C4-2B (cell line): ENCODE data around the gene TNS1.

Experiments
- H3K27ac ChIP-seq: fragments of 450-650 bp; 2 replicates; pipeline ENCODE4 v1.5.1; 2017
- CTCF ChIP-seq: fragments of 450-650 bp; conservative IDR thresholded peaks from 2 replicates; pipeline ENCODE4 v1.5.1; 2017; ENCODE audit warnings: mild to moderate bottlenecking
- ZFX ChIP-seq: fragments of 450-650 bp; IDR thresholded peaks from 2 replicates; pipeline ENCODE4 v1.6.1; 2017

TNS1 gene

DNA sequence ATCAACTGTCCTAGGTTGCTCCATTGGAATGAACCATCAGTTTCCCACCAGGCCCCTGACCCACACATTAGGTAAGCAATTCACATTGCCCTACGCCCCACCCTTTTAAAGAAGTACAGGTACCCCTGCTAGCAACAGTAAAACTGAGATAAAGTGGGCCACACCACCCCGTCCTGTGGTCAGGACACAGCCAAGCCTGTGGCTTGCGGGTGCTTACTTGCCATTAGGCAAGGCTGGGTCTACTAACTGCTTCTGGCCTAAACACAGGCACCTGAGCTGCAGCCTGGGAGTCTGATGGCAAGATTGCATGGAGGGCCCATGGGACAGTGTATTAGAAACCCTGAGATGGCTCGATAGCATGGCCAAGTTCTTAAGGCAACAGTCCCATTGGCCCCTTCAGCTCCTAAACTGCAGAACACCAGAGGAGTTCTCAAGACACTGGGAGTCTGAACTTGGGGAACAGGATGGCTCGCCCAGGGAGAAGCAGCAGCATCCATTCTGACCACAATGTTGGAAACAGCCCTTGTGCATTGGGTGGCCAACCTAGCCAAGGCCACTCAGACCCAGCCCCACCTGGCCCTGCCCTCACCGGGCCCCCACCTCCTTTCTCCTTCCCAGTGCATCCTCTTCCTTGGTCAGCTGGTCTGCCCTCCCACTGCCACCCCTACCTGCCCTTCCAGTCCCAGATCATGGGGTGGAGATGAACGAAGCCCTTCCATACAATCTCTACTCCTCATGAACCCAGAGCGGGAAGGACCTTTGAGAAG lies 177.1 kb downstream of the TNS1 start:
- no peak overlapping the region for H3K27ac ChIP-seq
- TF ChIP-seq ZFX (no peak), CTCF (no peak)

DNA sequence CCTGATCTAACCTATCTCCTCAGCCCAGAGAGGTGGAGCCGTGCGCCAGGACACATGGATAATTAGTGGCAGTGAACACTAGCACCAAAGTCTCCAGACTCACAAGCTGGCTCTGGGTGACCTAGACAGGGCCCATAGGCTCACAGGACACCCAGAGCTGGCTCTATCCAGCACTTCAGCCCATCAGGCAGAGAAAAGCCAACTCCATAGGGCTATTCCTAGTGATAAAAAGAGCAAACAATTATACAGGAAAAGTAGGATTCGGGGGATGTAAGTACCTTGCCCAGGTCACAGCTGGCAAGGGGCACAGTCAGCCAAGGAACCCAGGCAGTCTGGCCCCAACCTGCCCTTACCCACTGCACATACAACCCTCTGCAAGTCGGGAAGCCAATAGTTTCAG lies 178.6 kb downstream of the TNS1 start:
- no peak overlapping the region for H3K27ac ChIP-seq
- TF ChIP-seq CTCF = no peak
- TF ChIP-seq ZFX = no peak

- TF ChIP-seq ZFX (no peak), CTCF (no peak)
- H3K27ac ChIP-seq = no peak overlapping the region
Observed at GRCh38 chr2:217823626-217824025, 179.2 kb downstream of the TNS1 start.

DNA sequence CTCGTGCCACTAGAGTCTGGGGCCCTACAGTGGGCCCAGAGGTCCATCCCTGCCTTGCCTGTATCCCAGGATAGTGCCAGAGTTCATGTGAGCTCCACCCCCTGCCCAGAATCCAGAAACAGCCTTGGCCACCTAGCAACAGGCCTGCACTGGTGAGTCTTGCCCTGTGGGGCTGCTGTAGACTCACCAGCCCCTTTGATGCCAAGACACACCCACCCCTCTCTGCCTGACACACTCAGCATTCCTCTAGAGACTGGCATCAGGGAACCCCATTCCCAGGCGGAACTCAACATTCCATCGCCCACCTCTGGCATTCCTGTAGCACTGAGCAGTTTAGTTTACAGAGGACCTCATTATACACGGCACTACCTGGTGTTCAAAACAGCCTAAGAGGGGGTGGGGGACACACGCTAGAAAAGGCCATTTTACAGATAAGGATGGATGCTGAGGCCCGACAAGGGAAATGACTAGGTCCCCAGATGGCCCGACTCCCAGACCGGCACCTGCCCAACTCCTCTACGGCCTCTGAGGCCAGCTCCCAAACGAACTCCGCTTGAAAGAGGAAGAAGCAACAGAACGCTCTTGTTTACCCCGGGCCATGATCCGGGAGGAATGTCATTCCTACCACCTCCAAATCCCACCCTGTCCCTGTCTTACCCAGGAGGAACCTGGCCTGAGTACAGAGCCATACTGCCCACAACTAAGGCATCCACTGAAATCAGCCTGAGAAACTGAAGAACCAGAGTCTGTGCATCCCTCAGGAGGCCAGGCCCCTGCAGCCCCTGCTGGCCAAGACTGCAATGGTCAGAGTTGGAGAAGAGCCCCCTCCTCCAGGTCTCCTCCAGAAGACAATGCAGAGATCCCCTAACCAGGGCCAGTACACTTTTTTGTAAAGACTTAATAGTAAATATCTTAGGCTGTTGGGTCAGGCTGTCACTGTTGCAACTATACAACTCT lies 180.2 kb downstream of the TNS1 start:
- TF ChIP-seq ZFX (no peak), CTCF (no peak)
- H3K27ac ChIP-seq = no peak overlapping the region

- TF ChIP-seq ZFX (no peak), CTCF (no peak)
- H3K27ac ChIP-seq = no peak overlapping the region
Observed at GRCh38 chr2:217821536-217822147, 181.2 kb downstream of the TNS1 start.

- H3K27ac ChIP-seq = no peak overlapping the region
- TF ChIP-seq ZFX (no peak), CTCF (no peak)
Observed at GRCh38 chr2:217820904-217821303, 181.9 kb downstream of the TNS1 start.
